GM06990 (cell line): ENCODE results near the gene ZNF407.

Experiments used
- DNase-seq: peaks from one replicate; pipeline ENCODE4 v3.0.0-alpha.2; 2011; ENCODE audit not compliant: insufficient read length; ENCODE audit errors: extremely low read depth
- H3K27me3 ChIP-seq: replicated peaks from 2 replicates; pipeline ENCODE4 v1.6.0; 2011; ENCODE audit warnings: low read length; ENCODE audit not compliant: control insufficient read depth, insufficient read depth
- H3K36me3 ChIP-seq: 2 replicates; pipeline ENCODE4 v1.5.1; 2011; ENCODE audit warnings: low read length; ENCODE audit not compliant: control insufficient read depth, insufficient read depth
- H3K4me3 ChIP-seq: replicated peaks from 2 replicates; pipeline ENCODE4 v1.5.1; 2011; ENCODE audit warnings: low read depth, mild to moderate bottlenecking, control low read depth, low read length
- TF ChIP-seq, protein P1 (sequence below): IDR thresholded peaks from 2 replicates; pipeline ENCODE4 v1.5.1; 2011; ENCODE audit warnings: low read length, control low read depth, mild to moderate bottlenecking, inconsistent platforms; ENCODE audit not compliant: insufficient read depth, poor library complexity, severe bottlenecking

Gene ZNF407

DNA sequence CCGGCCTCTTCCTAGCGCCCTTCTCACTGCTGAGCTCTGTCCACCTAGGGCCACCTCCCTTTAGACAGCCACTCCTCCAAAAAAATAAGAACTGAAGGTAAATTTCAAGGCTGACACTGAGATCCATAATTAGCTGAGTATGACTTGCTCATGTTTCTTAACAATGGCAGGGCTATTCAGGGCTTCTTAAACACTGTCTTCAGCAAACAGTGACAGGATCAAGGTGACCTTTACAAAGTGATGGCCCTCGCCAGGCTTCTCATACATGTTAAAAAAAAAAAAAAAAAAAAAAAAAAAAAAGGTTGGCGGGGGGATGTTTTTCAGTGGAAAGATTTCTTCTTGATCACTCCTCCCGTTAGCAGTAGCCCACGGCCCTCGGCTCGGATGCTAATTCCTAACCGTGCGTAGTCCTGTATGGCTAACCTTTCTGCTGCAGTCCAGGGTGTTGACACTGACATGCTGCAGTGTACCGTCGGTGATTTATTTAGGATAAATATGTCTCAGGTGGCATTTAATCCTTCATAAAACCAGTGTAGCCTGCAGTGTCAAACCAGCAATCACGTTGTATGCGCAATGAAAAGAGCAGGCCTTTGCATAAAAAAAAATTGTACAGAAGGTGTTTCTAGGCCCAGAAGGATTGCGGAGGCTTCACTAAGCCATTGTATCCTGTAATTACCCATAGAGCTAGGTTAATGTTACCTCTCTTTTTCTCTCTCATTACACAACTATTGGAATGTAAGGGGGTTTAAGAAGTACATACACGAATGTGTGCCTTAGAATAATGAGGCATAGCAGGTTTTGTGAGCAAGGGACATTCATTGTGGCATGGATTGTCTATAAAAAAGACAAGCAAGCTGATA, 468.6 kb downstream of the ZNF407 start:
- Histone ChIP-seq H3K36me3 (peaks cover 5% of the 10 kb centered on the region), H3K4me3 (no peak overlapping the region), H3K27me3 (no peaks in the 10 kb centered on the region)
- TF ChIP-seq, protein P1, sequence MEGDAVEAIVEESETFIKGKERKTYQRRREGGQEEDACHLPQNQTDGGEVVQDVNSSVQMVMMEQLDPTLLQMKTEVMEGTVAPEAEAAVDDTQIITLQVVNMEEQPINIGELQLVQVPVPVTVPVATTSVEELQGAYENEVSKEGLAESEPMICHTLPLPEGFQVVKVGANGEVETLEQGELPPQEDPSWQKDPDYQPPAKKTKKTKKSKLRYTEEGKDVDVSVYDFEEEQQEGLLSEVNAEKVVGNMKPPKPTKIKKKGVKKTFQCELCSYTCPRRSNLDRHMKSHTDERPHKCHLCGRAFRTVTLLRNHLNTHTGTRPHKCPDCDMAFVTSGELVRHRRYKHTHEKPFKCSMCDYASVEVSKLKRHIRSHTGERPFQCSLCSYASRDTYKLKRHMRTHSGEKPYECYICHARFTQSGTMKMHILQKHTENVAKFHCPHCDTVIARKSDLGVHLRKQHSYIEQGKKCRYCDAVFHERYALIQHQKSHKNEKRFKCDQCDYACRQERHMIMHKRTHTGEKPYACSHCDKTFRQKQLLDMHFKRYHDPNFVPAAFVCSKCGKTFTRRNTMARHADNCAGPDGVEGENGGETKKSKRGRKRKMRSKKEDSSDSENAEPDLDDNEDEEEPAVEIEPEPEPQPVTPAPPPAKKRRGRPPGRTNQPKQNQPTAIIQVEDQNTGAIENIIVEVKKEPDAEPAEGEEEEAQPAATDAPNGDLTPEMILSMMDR = no peak
- no peak for DNase-seq

DNA sequence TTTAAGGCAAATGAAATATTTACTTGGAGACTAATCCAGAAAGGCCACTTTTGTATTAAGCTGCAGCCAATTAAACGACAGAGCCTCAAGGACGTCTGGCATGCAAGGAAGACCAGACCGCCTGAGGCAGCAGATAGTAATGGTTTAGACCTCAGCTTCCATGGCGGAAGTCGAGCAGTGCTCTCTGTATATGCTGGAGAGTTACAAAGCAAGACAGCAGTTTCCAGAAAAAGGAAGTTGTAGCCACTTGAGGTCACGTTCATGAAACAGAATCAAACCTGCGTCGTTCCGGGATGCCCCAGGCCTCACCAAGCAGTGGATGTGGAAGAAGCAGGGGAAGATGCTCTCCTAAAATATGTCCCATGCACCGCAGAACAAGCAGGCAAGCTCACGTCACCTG, 469.3 kb downstream of the ZNF407 start:
- Histone ChIP-seq H3K4me3 (no peak overlapping the region), H3K27me3 (no peaks in the 10 kb centered on the region), H3K36me3 (peaks cover 5% of the 10 kb centered on the region)
- TF ChIP-seq, protein P1 = no peak
- DNase-seq = no peak

DNA sequence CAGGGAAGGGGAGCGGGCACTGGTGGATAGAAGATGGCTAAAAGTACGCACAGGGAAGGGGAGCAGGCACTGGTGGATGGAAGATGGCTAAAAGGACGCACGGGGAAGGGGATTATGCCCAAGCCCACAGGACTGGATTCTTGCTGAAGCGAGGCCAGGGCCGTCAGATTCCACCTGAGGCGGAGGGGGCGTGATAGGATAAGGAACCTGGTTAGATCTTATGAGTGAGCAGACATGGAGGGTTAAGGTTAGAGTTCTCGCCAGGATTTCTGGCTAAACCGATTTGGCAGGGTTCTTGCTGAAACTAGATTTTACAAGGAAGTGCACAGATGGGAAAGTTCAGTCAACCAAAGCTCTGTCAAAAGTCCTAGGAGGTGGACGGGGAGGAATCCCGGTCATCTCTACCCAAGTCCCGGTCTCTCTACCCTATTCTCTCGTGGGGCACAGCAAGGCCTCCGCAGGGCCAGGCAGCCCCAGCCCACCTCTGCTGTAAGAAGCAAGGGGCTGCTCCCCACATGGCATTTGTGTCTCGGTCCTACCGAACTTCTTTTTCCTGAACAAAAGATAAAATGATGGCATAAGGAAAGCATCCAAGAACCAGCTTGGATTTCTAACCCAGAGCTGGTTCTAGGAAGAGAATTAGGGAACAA, 470.5 kb downstream of the ZNF407 start:
- H3K36me3 ChIP-seq = peaks cover 5% of the 10 kb centered on the region
- no peak overlapping the region for H3K4me3 ChIP-seq
- no peak for DNase-seq
- TF ChIP-seq, protein P1 = no peak
- H3K27me3 ChIP-seq = no peaks in the 10 kb centered on the region

DNA sequence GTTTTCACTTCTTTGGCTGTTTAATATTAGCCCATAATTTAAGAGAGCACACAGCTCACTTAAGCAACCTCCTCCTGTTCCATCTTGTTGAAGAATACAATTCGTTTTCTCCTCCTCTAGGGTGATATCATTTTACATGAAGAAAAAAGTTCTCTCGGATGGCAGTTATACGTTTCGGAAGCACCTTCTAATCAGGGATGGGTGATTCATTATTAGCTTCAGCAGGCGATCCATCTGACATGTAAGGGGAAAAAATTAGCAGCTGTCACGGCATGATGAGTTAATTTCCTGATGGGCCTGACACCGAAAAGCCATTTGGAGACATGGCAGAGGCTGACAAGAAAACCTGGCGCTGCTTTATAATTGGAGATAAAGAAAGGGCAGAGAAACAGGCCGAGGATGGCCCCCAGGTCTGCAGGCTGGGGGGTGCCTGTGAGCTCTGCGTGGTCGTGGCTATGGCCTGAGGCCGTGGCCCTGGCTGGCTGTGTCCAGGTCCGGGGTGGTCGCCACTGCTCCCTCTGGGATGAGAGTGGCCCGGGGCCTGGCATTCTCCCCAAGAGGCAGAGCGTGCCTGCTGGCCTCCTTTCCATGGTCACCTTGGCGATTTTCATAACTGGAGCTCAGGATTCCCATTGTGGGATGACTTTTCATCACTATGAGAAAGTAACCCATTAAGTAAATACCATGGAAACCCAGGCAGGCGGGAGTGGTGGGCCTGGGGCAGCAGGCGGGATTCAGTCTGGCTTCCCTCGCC, 471.2 kb downstream of the ZNF407 start:
- H3K4me3 ChIP-seq = no peak overlapping the region
- H3K36me3 ChIP-seq = peaks cover 5% of the 10 kb centered on the region
- no peak for DNase-seq
- TF ChIP-seq, protein P1 = no peak
- H3K27me3 ChIP-seq = no peaks in the 10 kb centered on the region

DNA sequence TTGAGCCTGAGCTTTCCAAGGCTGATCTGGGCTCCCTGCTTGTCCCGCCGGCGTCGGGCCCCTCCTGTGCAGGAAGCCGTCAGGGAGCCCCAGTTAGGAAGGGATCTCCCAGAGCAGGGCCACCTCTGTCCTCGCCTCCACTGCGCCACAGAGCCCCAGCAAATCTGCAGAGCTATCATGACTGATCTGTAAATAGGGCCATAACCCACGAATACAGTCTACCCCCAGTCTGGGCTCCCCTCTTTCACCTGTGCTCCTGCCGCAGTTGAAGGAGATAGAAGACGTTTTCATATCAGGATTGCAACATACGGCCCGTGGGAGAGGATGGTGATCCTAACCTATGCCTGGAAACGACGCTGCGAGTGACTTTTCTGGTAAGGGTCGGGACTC, 472.6 kb downstream of the ZNF407 start:
- TF ChIP-seq, protein P1 = no peak
- DNase-seq = no peak
- no peak overlapping the region; the same call in 1 of the 2 replicates for H3K4me3 ChIP-seq
- H3K36me3 ChIP-seq = no peaks in the 10 kb centered on the region; the same call in 1 of the 2 replicates
- H3K27me3 ChIP-seq = no peaks in the 10 kb centered on the region; the same call in 1 of the 2 replicates
